Sigmoid colon (tissue), 4 donors: ENCODE data around the gene IL15RA.

Experiments
- POLR2A ChIP-seq, 2 donors: fragments of 450-650 bp; IDR thresholded peaks; one replicate each; pipeline ENCODE4 v1.6.1; 2016; ENCODE audit warnings: antibody characterized with exemption in 2 of 2, mild to moderate bottlenecking in 2 of 2, moderate library complexity in 2 of 2
- POLR2AphosphoS5 ChIP-seq, 4 donors: sonication (generic); formaldehyde crosslinking; IDR thresholded peaks; one replicate each; pipeline ENCODE4 v1.6.1; 2017; ENCODE audit warnings: antibody characterized with exemption in 4 of 4
- TF ChIP-seq, protein P1 (sequence below), 4 experiments: fragments of 450-650 bp in 3 of 4; fragments of 200-600 bp in 1 of 4; IDR thresholded peaks; one replicate each; pipeline ENCODE4 v1.5.1; 2016 to 2019; ENCODE audit warnings: antibody characterized with exemption in 4 of 4, mild to moderate bottlenecking in 3 of 4, moderate library complexity in 2 of 4

DNA sequence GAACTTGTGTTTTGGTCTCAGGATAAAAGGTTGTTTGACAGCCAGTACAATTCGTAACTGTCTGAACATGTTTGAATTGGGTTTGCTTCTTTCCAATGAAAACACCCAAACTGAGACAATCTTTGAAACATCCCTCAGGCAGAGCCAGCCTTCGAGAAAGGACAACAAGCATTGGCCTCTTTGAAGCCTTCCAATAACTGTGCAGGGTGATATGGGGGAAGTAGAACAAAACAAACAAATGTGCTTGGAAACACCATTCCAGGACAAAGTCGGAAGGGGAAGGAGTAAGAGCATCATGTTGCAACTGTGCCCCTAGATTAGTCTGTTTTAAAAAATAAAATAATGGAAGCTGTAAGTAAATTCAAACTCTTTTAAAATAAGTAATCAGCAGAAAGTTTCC is 45.3 kb upstream of the IL15RA start:
- TF ChIP-seq POLR2A (IDR thresholded peaks at IDR 0.05): no peak
- TF ChIP-seq, protein P1, sequence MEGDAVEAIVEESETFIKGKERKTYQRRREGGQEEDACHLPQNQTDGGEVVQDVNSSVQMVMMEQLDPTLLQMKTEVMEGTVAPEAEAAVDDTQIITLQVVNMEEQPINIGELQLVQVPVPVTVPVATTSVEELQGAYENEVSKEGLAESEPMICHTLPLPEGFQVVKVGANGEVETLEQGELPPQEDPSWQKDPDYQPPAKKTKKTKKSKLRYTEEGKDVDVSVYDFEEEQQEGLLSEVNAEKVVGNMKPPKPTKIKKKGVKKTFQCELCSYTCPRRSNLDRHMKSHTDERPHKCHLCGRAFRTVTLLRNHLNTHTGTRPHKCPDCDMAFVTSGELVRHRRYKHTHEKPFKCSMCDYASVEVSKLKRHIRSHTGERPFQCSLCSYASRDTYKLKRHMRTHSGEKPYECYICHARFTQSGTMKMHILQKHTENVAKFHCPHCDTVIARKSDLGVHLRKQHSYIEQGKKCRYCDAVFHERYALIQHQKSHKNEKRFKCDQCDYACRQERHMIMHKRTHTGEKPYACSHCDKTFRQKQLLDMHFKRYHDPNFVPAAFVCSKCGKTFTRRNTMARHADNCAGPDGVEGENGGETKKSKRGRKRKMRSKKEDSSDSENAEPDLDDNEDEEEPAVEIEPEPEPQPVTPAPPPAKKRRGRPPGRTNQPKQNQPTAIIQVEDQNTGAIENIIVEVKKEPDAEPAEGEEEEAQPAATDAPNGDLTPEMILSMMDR (IDR thresholded peaks at IDR 0.05): no peak
- TF ChIP-seq POLR2AphosphoS5 (IDR thresholded peaks at IDR 0.05): no peak
